Measurements from ENCODE around the gene ZNF777. TPM values are rescaled to one million over a fixed set of nuclear protein-coding genes. Genes with fewer than 3 reads are reported as not detected.

ZNF777 gene
- total RNA-seq, 1 donor: 6.0 TPM

- no peak overlapping the region for H3K4me3 ChIP-seq (ENCODE audit: low read depth, low read length)
- TF ChIP-seq CTCF (IDR thresholded peaks at IDR 0.05; ENCODE audit: insufficient read depth, low read depth, low read length): no peak
- DNase-seq (ENCODE audit: low read depth): no peak
These were observed 17.9 kb downstream of the ZNF777 start for GRCh38 chr7:149442924-149443323.

- no peak overlapping the region for H3K4me3 ChIP-seq (ENCODE audit: low read depth, low read length)
- no peak for DNase-seq (ENCODE audit: low read depth)
- no peak for TF ChIP-seq CTCF (IDR thresholded peaks at IDR 0.05; ENCODE audit: insufficient read depth, low read depth, low read length)
These were observed 20.6 kb downstream of the ZNF777 start for GRCh38 chr7:149440222-149440621.

- TF ChIP-seq CTCF (IDR thresholded peaks at IDR 0.05; ENCODE audit: insufficient read depth, low read depth, low read length): no peak
- no peak for DNase-seq (ENCODE audit: low read depth)
- no peak overlapping the region for H3K4me3 ChIP-seq (ENCODE audit: low read depth, low read length)
These were observed 24.5 kb downstream of the ZNF777 start for GRCh38 chr7:149436358-149436757.

- TF ChIP-seq CTCF (IDR thresholded peaks at IDR 0.05; ENCODE audit: insufficient read depth, low read depth, low read length): no peak
- no peak overlapping the region for H3K4me3 ChIP-seq (ENCODE audit: low read depth, low read length)
- DNase-seq (ENCODE audit: low read depth): no peak
These were observed 27.7 kb downstream of the ZNF777 start for GRCh38 chr7:149433124-149433523.

- TF ChIP-seq CTCF (IDR thresholded peaks at IDR 0.05; ENCODE audit: insufficient read depth, low read depth, low read length): no peak
- H3K4me3 ChIP-seq (ENCODE audit: low read depth, low read length): no peak overlapping the region
- DNase-seq (ENCODE audit: low read depth): no peak
These were observed 28.7 kb downstream of the ZNF777 start for GRCh38 chr7:149432121-149432691.

- H3K4me3 ChIP-seq (ENCODE audit: low read depth, low read length): no peak overlapping the region
- no peak for DNase-seq (ENCODE audit: low read depth)
- TF ChIP-seq CTCF (IDR thresholded peaks at IDR 0.05; ENCODE audit: insufficient read depth, low read depth, low read length): no peak
These were observed 29.3 kb downstream of the ZNF777 start for GRCh38 chr7:149431486-149432120.

GRCh38 chr7:149430192-149430591, 30.7 kb downstream of the ZNF777 start:
- DNase-seq (ENCODE audit: low read depth): no peak
- no peak for TF ChIP-seq CTCF (IDR thresholded peaks at IDR 0.05; ENCODE audit: insufficient read depth, low read depth, low read length)
- no peak overlapping the region for H3K4me3 ChIP-seq (ENCODE audit: low read depth, low read length)
